GM12872 (cell line): Measurements from ENCODE around the gene FAM222B.

ENCODE experiments used
- CTCF ChIP-seq: IDR thresholded peaks from 3 replicates; pipeline ENCODE4 v1.5.1; 2011; ENCODE audit warnings: low read depth, mild to moderate bottlenecking, low read length, moderate library complexity; ENCODE audit not compliant: insufficient read depth

The FAM222B gene

GRCh38 chr17:28807925-28808634 is 34.5 kb downstream of the FAM222B start:
- TF ChIP-seq CTCF = no peak

- no peak for TF ChIP-seq CTCF
Observed at GRCh38 chr17:28796062-28796461, 46.5 kb downstream of the FAM222B start.

- no peak for TF ChIP-seq CTCF
Observed at GRCh38 chr17:28792877-28793661, 49.5 kb downstream of the FAM222B start.

GRCh38 chr17:28788100-28788499 is 54.5 kb downstream of the FAM222B start:
- TF ChIP-seq CTCF = no peak

- no peak for TF ChIP-seq CTCF
Observed at GRCh38 chr17:28783161-28783560, 59.4 kb downstream of the FAM222B start.

- TF ChIP-seq CTCF = no peak
Observed at GRCh38 chr17:28777178-28777577, 65.4 kb downstream of the FAM222B start.

GRCh38 chr17:28774206-28774605 is 68.4 kb downstream of the FAM222B start:
- TF ChIP-seq CTCF = no peak
